Measurements from ENCODE around the gene ELAC2.
A peak's percentile ranks its signal among the peaks of the same experiment; 100 is the strongest.

ELAC2 gene

GRCh38 chr17:12964162-12964561 is 53.7 kb downstream of the ELAC2 start:
- Histone ChIP-seq H3K4ac (ENCODE audit: low read length) (no peak overlapping the region), H2AK5ac (ENCODE audit: low read depth, low read length) (no peak overlapping the region), H2BK15ac (ENCODE audit: low read length) (no peak overlapping the region), H3K27me3 (ENCODE audit: control insufficient read depth in 3 of 3, insufficient read depth in 3 of 3, low read depth in 1 of 3, low read length in 3 of 3) (no peaks in the 10 kb centered on the region), H3K14ac (ENCODE audit: low read length) (no peak overlapping the region), H4K8ac (ENCODE audit: low read depth, low read length) (no peak overlapping the region), H3K4me1 (ENCODE audit: control insufficient read depth in 2 of 2, insufficient read depth in 1 of 2, low read depth in 1 of 2, low read length in 2 of 2) (no peaks in the 10 kb centered on the region), H3K4me3 (ENCODE audit: low read length in 2 of 2) (no peak overlapping the region), H2AFZ (ENCODE audit: low read length) (no peak overlapping the region), H3K9me3 (replicated peaks in 1 of 2; ENCODE audit: control insufficient read depth in 2 of 2, insufficient read depth in 1 of 2, low read depth in 1 of 2, low read length in 2 of 2) (peaks cover 0 to 2% of the 10 kb centered on the region in 2 donors), H3K9ac (ENCODE audit: low read depth, low read length, poor library complexity) (no peak overlapping the region), H3K36me3 (replicated peaks in 1 of 2; ENCODE audit: control insufficient read depth in 2 of 2, insufficient read depth in 2 of 2, low read length in 2 of 2) (peaks cover 0 to 5% of the 10 kb centered on the region in 2 donors), H2BK120ac (ENCODE audit: low read depth, low read length) (no peak overlapping the region), H3K23ac (ENCODE audit: low read depth, low read length, poor library complexity) (no peak overlapping the region), H4K91ac (ENCODE audit: low read depth, low read length, poor library complexity) (no peak overlapping the region), H3K79me1 (ENCODE audit: low read depth, low read length) (no peaks in the 10 kb centered on the region), H3K18ac (ENCODE audit: low read length) (no peak overlapping the region), H3K4me2 (ENCODE audit: insufficient read depth, low read length, poor library complexity, severe bottlenecking) (no peak overlapping the region), H2BK5ac (ENCODE audit: low read length) (no peak overlapping the region), H3K27ac (replicated peaks; ENCODE audit: low read length) (no peak overlapping the region), H2BK12ac (ENCODE audit: low read length) (no peak overlapping the region)
- no CpG with 5 or more reads among the region's 5 CpGs for WGBS, 2 donors (ENCODE audit: extremely low coverage in 2 of 2, insufficient read length in 2 of 2, insufficient replicate concordance in 1 of 2)
- no peak for DNase-seq (ENCODE audit: low spot score)

GRCh38 chr17:12963505-12963904 is 54.3 kb downstream of the ELAC2 start:
- Histone ChIP-seq H3K9me3 (replicated peaks in 1 of 2; ENCODE audit: control insufficient read depth in 2 of 2, insufficient read depth in 1 of 2, low read depth in 1 of 2, low read length in 2 of 2) (peaks cover 0 to 2% of the 10 kb centered on the region in 2 donors), H4K91ac (ENCODE audit: low read depth, low read length, poor library complexity) (no peak overlapping the region), H3K27me3 (ENCODE audit: control insufficient read depth in 3 of 3, insufficient read depth in 3 of 3, low read depth in 1 of 3, low read length in 3 of 3) (no peaks in the 10 kb centered on the region), H4K8ac (ENCODE audit: low read depth, low read length) (no peak overlapping the region), H3K27ac (replicated peaks; ENCODE audit: low read length) (no peak overlapping the region), H2BK12ac (ENCODE audit: low read length) (no peak overlapping the region), H3K4me3 (ENCODE audit: low read length in 2 of 2) (no peak overlapping the region), H3K23ac (ENCODE audit: low read depth, low read length, poor library complexity) (no peak overlapping the region), H2AK5ac (ENCODE audit: low read depth, low read length) (no peak overlapping the region), H3K14ac (ENCODE audit: low read length) (peak overlapping the region; percentile 73), H2BK120ac (ENCODE audit: low read depth, low read length) (no peak overlapping the region), H3K4me1 (ENCODE audit: control insufficient read depth in 2 of 2, insufficient read depth in 1 of 2, low read depth in 1 of 2, low read length in 2 of 2) (no peaks in the 10 kb centered on the region), H2BK5ac (ENCODE audit: low read length) (no peak overlapping the region), H3K18ac (ENCODE audit: low read length) (peak overlapping the region; percentile 78), H2AFZ (ENCODE audit: low read length) (no peak overlapping the region), H3K79me1 (ENCODE audit: low read depth, low read length) (no peaks in the 10 kb centered on the region), H3K9ac (ENCODE audit: low read depth, low read length, poor library complexity) (peak overlapping the region; percentile 63), H3K4ac (ENCODE audit: low read length) (no peak overlapping the region), H3K4me2 (ENCODE audit: insufficient read depth, low read length, poor library complexity, severe bottlenecking) (no peak overlapping the region), H3K36me3 (replicated peaks in 1 of 2; ENCODE audit: control insufficient read depth in 2 of 2, insufficient read depth in 2 of 2, low read length in 2 of 2) (peaks cover 0 to 7% of the 10 kb centered on the region in 2 donors), H2BK15ac (ENCODE audit: low read length) (no peak overlapping the region)
- DNase-seq (ENCODE audit: low spot score) = no peak
- WGBS, 2 donors (ENCODE audit: extremely low coverage in 2 of 2, insufficient read length in 2 of 2, insufficient replicate concordance in 1 of 2) = no CpG with 5 or more reads among the region's 7 CpGs

GRCh38 chr17:12961655-12962054 is 56.2 kb downstream of the ELAC2 start:
- H3K36me3 ChIP-seq (replicated peaks in 1 of 2; ENCODE audit: control insufficient read depth in 2 of 2, insufficient read depth in 2 of 2, low read length in 2 of 2) = peaks cover 0 to 8% of the 10 kb centered on the region in 2 donors
- no peak overlapping the region for H4K8ac ChIP-seq (ENCODE audit: low read depth, low read length)
- no peak overlapping the region for H3K23ac ChIP-seq (ENCODE audit: low read depth, low read length, poor library complexity)
- H2BK12ac ChIP-seq (ENCODE audit: low read length) = no peak overlapping the region
- no peak for DNase-seq (ENCODE audit: low spot score)
- H4K91ac ChIP-seq (ENCODE audit: low read depth, low read length, poor library complexity) = no peak overlapping the region
- no peak overlapping the region for H2AK5ac ChIP-seq (ENCODE audit: low read depth, low read length)
- H2BK15ac ChIP-seq (ENCODE audit: low read length) = no peak overlapping the region
- H3K27ac ChIP-seq (replicated peaks; ENCODE audit: low read length) = no peak overlapping the region
- H3K4me2 ChIP-seq (ENCODE audit: insufficient read depth, low read length, poor library complexity, severe bottlenecking) = no peak overlapping the region
- H2BK5ac ChIP-seq (ENCODE audit: low read length) = no peak overlapping the region
- no peak overlapping the region for H3K14ac ChIP-seq (ENCODE audit: low read length)
- H3K4me3 ChIP-seq (ENCODE audit: low read length in 2 of 2) = no peak overlapping the region
- no peak overlapping the region for H3K9ac ChIP-seq (ENCODE audit: low read depth, low read length, poor library complexity)
- H3K79me1 ChIP-seq (ENCODE audit: low read depth, low read length) = no peaks in the 10 kb centered on the region
- WGBS, 2 donors (ENCODE audit: extremely low coverage in 2 of 2, insufficient read length in 2 of 2, insufficient replicate concordance in 1 of 2) = no CpG with 5 or more reads among the region's 4 CpGs
- no peak overlapping the region for H3K18ac ChIP-seq (ENCODE audit: low read length)
- H3K4me1 ChIP-seq (ENCODE audit: control insufficient read depth in 2 of 2, insufficient read depth in 1 of 2, low read depth in 1 of 2, low read length in 2 of 2) = no peaks in the 10 kb centered on the region
- no peak overlapping the region for H3K4ac ChIP-seq (ENCODE audit: low read length)
- peaks cover 0 to 3% of the 10 kb centered on the region in 2 donors for H3K9me3 ChIP-seq (replicated peaks in 1 of 2; ENCODE audit: control insufficient read depth in 2 of 2, insufficient read depth in 1 of 2, low read depth in 1 of 2, low read length in 2 of 2)
- no peak overlapping the region for H2BK120ac ChIP-seq (ENCODE audit: low read depth, low read length)
- no peak overlapping the region for H2AFZ ChIP-seq (ENCODE audit: low read length)
- no peaks in the 10 kb centered on the region for H3K27me3 ChIP-seq (ENCODE audit: control insufficient read depth in 3 of 3, insufficient read depth in 3 of 3, low read depth in 1 of 3, low read length in 3 of 3)

GRCh38 chr17:12959441-12959840 is 58.4 kb downstream of the ELAC2 start:
- H2AK5ac ChIP-seq (ENCODE audit: low read depth, low read length) = no peak overlapping the region
- no peaks in the 10 kb centered on the region for H3K4me1 ChIP-seq (ENCODE audit: control insufficient read depth in 2 of 2, insufficient read depth in 1 of 2, low read depth in 1 of 2, low read length in 2 of 2)
- H3K4ac ChIP-seq (ENCODE audit: low read length) = no peak overlapping the region
- no peak overlapping the region for H2BK15ac ChIP-seq (ENCODE audit: low read length)
- no peaks in the 10 kb centered on the region for H3K27me3 ChIP-seq (ENCODE audit: control insufficient read depth in 3 of 3, insufficient read depth in 3 of 3, low read depth in 1 of 3, low read length in 3 of 3)
- H2AFZ ChIP-seq (ENCODE audit: low read length) = no peak overlapping the region
- H4K91ac ChIP-seq (ENCODE audit: low read depth, low read length, poor library complexity) = no peak overlapping the region
- H3K14ac ChIP-seq (ENCODE audit: low read length) = no peak overlapping the region
- no peak overlapping the region for H2BK12ac ChIP-seq (ENCODE audit: low read length)
- H2BK5ac ChIP-seq (ENCODE audit: low read length) = no peak overlapping the region
- H3K18ac ChIP-seq (ENCODE audit: low read length) = no peak overlapping the region
- no peak overlapping the region for H2BK120ac ChIP-seq (ENCODE audit: low read depth, low read length)
- no peak overlapping the region for H3K27ac ChIP-seq (replicated peaks; ENCODE audit: low read length)
- H3K4me3 ChIP-seq (ENCODE audit: low read length in 2 of 2) = no peak overlapping the region
- H4K8ac ChIP-seq (ENCODE audit: low read depth, low read length) = no peak overlapping the region
- peaks cover 0 to 14% of the 10 kb centered on the region in 2 donors for H3K36me3 ChIP-seq (replicated peaks in 1 of 2; ENCODE audit: control insufficient read depth in 2 of 2, insufficient read depth in 2 of 2, low read length in 2 of 2)
- no peak overlapping the region for H3K9ac ChIP-seq (ENCODE audit: low read depth, low read length, poor library complexity)
- H3K23ac ChIP-seq (ENCODE audit: low read depth, low read length, poor library complexity) = no peak overlapping the region
- no peaks in the 10 kb centered on the region for H3K79me1 ChIP-seq (ENCODE audit: low read depth, low read length)
- peaks cover 0 to 5% of the 10 kb centered on the region in 2 donors for H3K9me3 ChIP-seq (replicated peaks in 1 of 2; ENCODE audit: control insufficient read depth in 2 of 2, insufficient read depth in 1 of 2, low read depth in 1 of 2, low read length in 2 of 2)
- DNase-seq (ENCODE audit: low spot score) = no peak
- H3K4me2 ChIP-seq (ENCODE audit: insufficient read depth, low read length, poor library complexity, severe bottlenecking) = no peak overlapping the region
- WGBS, 2 donors (ENCODE audit: extremely low coverage in 2 of 2, insufficient read length in 2 of 2, insufficient replicate concordance in 1 of 2) = no CpG with 5 or more reads among the region's 8 CpGs

Data from neuronal stem cell (in vitro differentiated cells).